ENCODE results near the gene RAP2A.

The RAP2A gene

GRCh38 chr13:97448503-97449251 lies 14.7 kb downstream of the RAP2A start:
- DNase-seq (ENCODE audit: low spot score): no peak

GRCh38 chr13:97454699-97455098 lies 20.7 kb downstream of the RAP2A start:
- DNase-seq (ENCODE audit: low spot score): no peak

- no peak for DNase-seq (ENCODE audit: low spot score)
Observed at GRCh38 chr13:97456047-97456446, 22.1 kb downstream of the RAP2A start.

- no peak for DNase-seq (ENCODE audit: low spot score)
Observed at GRCh38 chr13:97459215-97459777, 25.3 kb downstream of the RAP2A start.

GRCh38 chr13:97460004-97460775 lies 26.2 kb downstream of the RAP2A start:
- DNase-seq (ENCODE audit: low spot score): peak; percentile 7

- no peak for DNase-seq (ENCODE audit: low spot score)
Observed at GRCh38 chr13:97460853-97461252, 26.9 kb downstream of the RAP2A start.

GRCh38 chr13:97464561-97464960 lies 30.6 kb downstream of the RAP2A start:
- no peak for DNase-seq (ENCODE audit: low spot score)

GRCh38 chr13:97466722-97467121 lies 32.8 kb downstream of the RAP2A start:
- DNase-seq (ENCODE audit: low spot score): no peak

GRCh38 chr13:97468331-97468730 lies 34.4 kb downstream of the RAP2A start:
- no peak for DNase-seq (ENCODE audit: low spot score)

- no peak for DNase-seq (ENCODE audit: low spot score)
Observed at GRCh38 chr13:97471711-97472110, 37.7 kb downstream of the RAP2A start.

GRCh38 chr13:97474349-97474980 lies 40.5 kb downstream of the RAP2A start:
- DNase-seq (ENCODE audit: low spot score): no peak

GRCh38 chr13:97475011-97475410 lies 41.0 kb downstream of the RAP2A start:
- no peak for DNase-seq (ENCODE audit: low spot score)

GRCh38 chr13:97477844-97478243 lies 43.9 kb downstream of the RAP2A start:
- no peak for DNase-seq (ENCODE audit: low spot score)

GRCh38 chr13:97478247-97478646 lies 44.3 kb downstream of the RAP2A start:
- DNase-seq (ENCODE audit: low spot score): no peak

GRCh38 chr13:97483465-97483864 lies 49.5 kb downstream of the RAP2A start:
- no peak for DNase-seq (ENCODE audit: low spot score)

GRCh38 chr13:97484301-97484700 lies 50.3 kb downstream of the RAP2A start:
- no peak for DNase-seq (ENCODE audit: low spot score)

- no peak for DNase-seq (ENCODE audit: low spot score)
Observed at GRCh38 chr13:97485320-97485719, 51.4 kb downstream of the RAP2A start.

GRCh38 chr13:97490702-97491307 lies 56.8 kb downstream of the RAP2A start:
- no peak for DNase-seq (ENCODE audit: low spot score)

GRCh38 chr13:97491452-97491851 lies 57.5 kb downstream of the RAP2A start:
- no peak for DNase-seq (ENCODE audit: low spot score)

- no peak for DNase-seq (ENCODE audit: low spot score)
Observed at GRCh38 chr13:97492257-97492656, 58.3 kb downstream of the RAP2A start.

GRCh38 chr13:97492684-97493371 lies 58.9 kb downstream of the RAP2A start:
- no peak for DNase-seq (ENCODE audit: low spot score)

GRCh38 chr13:97493456-97493855 lies 59.5 kb downstream of the RAP2A start:
- no peak for DNase-seq (ENCODE audit: low spot score)

All from activated CD4-positive, alpha-beta T cell treated with anti-CD3 and anti-CD28 coated beads, Interleukin-2, Interleukin-4, amounts not matched to agents 100 ng/mL and 50 ng/mL, durations not matched to agents 16 hours and 8 hours (primary cell).